ENCODE data around the gene CACNA2D4. TPM values are rescaled to one million over a fixed set of nuclear protein-coding genes. Genes with fewer than 3 reads are reported as not detected.

CACNA2D4 gene
- total and polyA plus RNA-seq, 2 of the 13 experiments (the other 11 are each of a cell fraction or from before 2014, with no cell fraction given) = 14.2 to 136 TPM

DNA sequence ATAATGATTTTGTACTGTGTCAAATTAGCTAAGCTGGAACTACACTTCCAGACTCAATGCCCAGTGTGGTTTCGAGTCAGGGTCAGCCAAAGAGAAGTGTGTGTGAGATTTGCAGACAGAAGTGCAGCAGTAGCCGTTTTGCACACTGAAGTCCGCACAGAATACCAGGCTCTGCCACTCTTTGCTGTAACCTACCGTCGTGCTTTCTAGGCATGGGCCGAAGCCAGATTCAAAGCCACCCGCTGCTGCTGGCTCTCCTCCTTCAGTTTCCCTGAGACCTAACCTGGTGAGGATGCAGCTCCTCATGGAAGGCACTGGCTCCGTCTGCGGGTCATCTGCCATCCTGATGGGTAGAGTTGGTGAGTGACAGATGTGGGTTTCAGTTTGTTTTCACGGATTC is 49.3 kb downstream of the CACNA2D4 start:
- Histone ChIP-seq H3K4me3 (replicated peaks in 1 of 3; ENCODE audit: insufficient read depth in 1 of 3, low read depth in 2 of 3, low read length in 3 of 3) (no peak overlapping the region), H3K79me2 (ENCODE audit: insufficient read depth, low read length) (no peaks in the 10 kb centered on the region), H3K9ac (ENCODE audit: insufficient read depth, low read depth, low read length) (no peak overlapping the region), H3K9me3 (ENCODE audit: low read length) (no peaks in the 10 kb centered on the region), H3K27me3 (ENCODE audit: control insufficient read depth in 1 of 2, insufficient read depth in 2 of 2, low read length in 2 of 2) (peaks cover 2 to 9% of the 10 kb centered on the region in 2 experiments; a peak in 4 of 5 replicates), H4K20me1 (ENCODE audit: insufficient read depth, low read length) (no peaks in the 10 kb centered on the region), H3K4me1 (ENCODE audit: insufficient read depth, low read length) (peaks cover 14% of the 10 kb centered on the region), H3K27ac (ENCODE audit: extremely low read length, insufficient read depth, low read length) (no peak overlapping the region), H2AFZ (ENCODE audit: low read length) (no peak overlapping the region), H3K4me2 (ENCODE audit: low read depth, low read length) (no peak overlapping the region), H3K36me3 (replicated peaks in 1 of 2; ENCODE audit: control insufficient read depth in 1 of 2, insufficient read depth in 2 of 2, low read length in 2 of 2) (no peaks in the 10 kb centered on the region)
- ATAC-seq (no peak), FAIRE-seq (no peak), DNase-seq (ENCODE audit: low spot score) (no peak)
- ChIA-PET CTCF (ENCODE audit: low intra/inter-chr PET ratio, low total read pairs) (no interaction called here), POLR2A (no interaction called here)
- BruUV-seq (replicated peaks) = no TSS peak
- TF ChIP-seq GABPB1 (CRISPR knock-in tag; IDR thresholded peaks at IDR 0.05) (no peak), ZNF382 (CRISPR knock-in tag; IDR thresholded peaks at IDR 0.05; ENCODE audit: borderline replicate concordance) (no peak)
- 69% methylated on average over 10 of the region's 10 CpGs for WGBS (ENCODE audit: low lambda C conversion rate)
- intact Hi-C loops (cut with micrococcal nuclease; ENCODE audit: unreplicated experiment) (no loop called here), in situ Hi-C loops (cut with HindIII; ENCODE audit: extremely low pct_ligation_motif_present, low pct_unique_long_range_greater_than_20kb) (no loop called here)

DNA sequence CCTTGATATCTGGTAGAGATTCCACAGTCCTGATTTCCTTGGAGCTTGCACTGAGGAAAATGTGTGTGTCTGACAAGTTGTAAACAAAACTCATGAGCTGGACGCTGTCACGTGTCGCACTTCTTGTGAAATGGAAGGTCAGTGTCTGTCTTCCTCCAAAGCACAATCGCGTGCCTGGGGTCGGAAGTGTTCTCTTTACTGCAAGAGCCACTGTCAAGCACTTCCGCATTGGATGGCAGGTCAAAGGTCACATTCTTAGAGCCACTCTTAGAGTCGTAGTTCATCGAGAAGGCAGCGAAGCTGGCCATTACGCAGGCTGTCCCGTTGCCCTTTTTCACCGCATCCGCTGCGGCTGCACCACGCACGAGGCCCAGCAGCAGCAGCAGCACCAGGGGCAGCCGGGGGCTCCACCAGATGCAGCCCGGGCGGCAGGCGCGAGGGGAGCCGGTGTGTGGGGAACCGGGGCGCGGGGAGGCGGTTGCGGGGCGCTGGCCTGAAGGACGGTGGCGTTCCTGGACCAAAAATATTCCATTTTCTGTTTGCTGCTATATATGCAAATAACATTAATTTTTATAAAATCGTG is 53.1 kb downstream of the CACNA2D4 start:
- no peaks in the 10 kb centered on the region for H3K36me3 ChIP-seq (replicated peaks in 1 of 2; ENCODE audit: control insufficient read depth in 1 of 2, insufficient read depth in 2 of 2, low read length in 2 of 2)
- no peaks in the 10 kb centered on the region for H4K20me1 ChIP-seq (ENCODE audit: insufficient read depth, low read length)
- ATAC-seq (no peak), FAIRE-seq (no peak), DNase-seq (ENCODE audit: low spot score) (no peak)
- POLR2A ChIA-PET = no interaction called here
- H3K79me2 ChIP-seq (ENCODE audit: insufficient read depth, low read length) = no peaks in the 10 kb centered on the region
- no peak overlapping the region for H3K4me2 ChIP-seq (ENCODE audit: low read depth, low read length)
- peaks cover 5% of the 10 kb centered on the region for H3K4me1 ChIP-seq (ENCODE audit: insufficient read depth, low read length)
- no peak overlapping the region for H3K27ac ChIP-seq (ENCODE audit: extremely low read length, insufficient read depth, low read length)
- 79% methylated on average over 29 of the region's 32 CpGs for WGBS (ENCODE audit: low lambda C conversion rate)
- no peak overlapping the region for H2AFZ ChIP-seq (ENCODE audit: low read length)
- in situ Hi-C loops (cut with HindIII; ENCODE audit: extremely low pct_ligation_motif_present, low pct_unique_long_range_greater_than_20kb) (no loop called here), intact Hi-C loops (cut with micrococcal nuclease; ENCODE audit: unreplicated experiment) (no loop called here)
- BruUV-seq (replicated peaks) = no TSS peak
- H3K4me3 ChIP-seq (replicated peaks in 1 of 3; ENCODE audit: insufficient read depth in 1 of 3, low read depth in 2 of 3, low read length in 3 of 3) = no peak overlapping the region
- peaks cover 0 to 12% of the 10 kb centered on the region in 2 experiments; a peak in 2 of 5 replicates for H3K27me3 ChIP-seq (ENCODE audit: control insufficient read depth in 1 of 2, insufficient read depth in 2 of 2, low read length in 2 of 2)
- no peak overlapping the region for H3K9ac ChIP-seq (ENCODE audit: insufficient read depth, low read depth, low read length)
- H3K9me3 ChIP-seq (ENCODE audit: low read length) = no peaks in the 10 kb centered on the region
- CTCF ChIA-PET (ENCODE audit: low intra/inter-chr PET ratio, low total read pairs) = no interaction called here
- TF ChIP-seq ELF1 (CRISPR knock-in tag; IDR thresholded peaks at IDR 0.05) = peak; percentile 20; the same call in 1 of the 2 replicates
- TF ChIP-seq SP5 (CRISPR knock-in tag; IDR thresholded peaks at IDR 0.05; ENCODE audit: borderline replicate concordance, low read depth) = no peak
